Brain microvascular endothelial cell (primary cell): ENCODE results near the gene SNX6.

ENCODE experiments used
- DNase-seq: peaks from one replicate; pipeline ENCODE4 v3.0.0-alpha.2; 2020
- H3K27ac ChIP-seq: fragments of 250-450 bp; sonication (Bioruptor Pico); 2 replicates; pipeline ENCODE4 v1.5.1; 2020; ENCODE audit warnings: mild to moderate bottlenecking, moderate library complexity
- H3K27me3 ChIP-seq: fragments of 250-450 bp; sonication (Bioruptor Pico); replicated peaks from 2 replicates; pipeline ENCODE4 v1.5.1; 2020; ENCODE audit warnings: mild to moderate bottlenecking
- H3K36me3 ChIP-seq: fragments of 250-450 bp; sonication (Bioruptor Pico); replicated peaks from 2 replicates; pipeline ENCODE4 v1.5.1; 2020; ENCODE audit warnings: mild to moderate bottlenecking
- H3K4me3 ChIP-seq: 2 replicates; pipeline ENCODE4 v1.5.1; 2011; ENCODE audit warnings: low read depth, mild to moderate bottlenecking, control low read depth, low read length, moderate library complexity
- in situ Hi-C: cut with HindIII; loops from 2 replicates; pipeline ENCODE4 v1.10.0; 2017; ENCODE audit warnings: low sequenced_read_pairs, low pct_ligation_motif_present
- TF ChIP-seq, protein P1 (sequence below): IDR thresholded peaks from 2 replicates; pipeline ENCODE4 v1.5.1; 2011; ENCODE audit warnings: low read depth, mild to moderate bottlenecking, moderate library complexity, low read length, control low read depth, inconsistent platforms; ENCODE audit errors: missing control alignments

The SNX6 gene

DNA sequence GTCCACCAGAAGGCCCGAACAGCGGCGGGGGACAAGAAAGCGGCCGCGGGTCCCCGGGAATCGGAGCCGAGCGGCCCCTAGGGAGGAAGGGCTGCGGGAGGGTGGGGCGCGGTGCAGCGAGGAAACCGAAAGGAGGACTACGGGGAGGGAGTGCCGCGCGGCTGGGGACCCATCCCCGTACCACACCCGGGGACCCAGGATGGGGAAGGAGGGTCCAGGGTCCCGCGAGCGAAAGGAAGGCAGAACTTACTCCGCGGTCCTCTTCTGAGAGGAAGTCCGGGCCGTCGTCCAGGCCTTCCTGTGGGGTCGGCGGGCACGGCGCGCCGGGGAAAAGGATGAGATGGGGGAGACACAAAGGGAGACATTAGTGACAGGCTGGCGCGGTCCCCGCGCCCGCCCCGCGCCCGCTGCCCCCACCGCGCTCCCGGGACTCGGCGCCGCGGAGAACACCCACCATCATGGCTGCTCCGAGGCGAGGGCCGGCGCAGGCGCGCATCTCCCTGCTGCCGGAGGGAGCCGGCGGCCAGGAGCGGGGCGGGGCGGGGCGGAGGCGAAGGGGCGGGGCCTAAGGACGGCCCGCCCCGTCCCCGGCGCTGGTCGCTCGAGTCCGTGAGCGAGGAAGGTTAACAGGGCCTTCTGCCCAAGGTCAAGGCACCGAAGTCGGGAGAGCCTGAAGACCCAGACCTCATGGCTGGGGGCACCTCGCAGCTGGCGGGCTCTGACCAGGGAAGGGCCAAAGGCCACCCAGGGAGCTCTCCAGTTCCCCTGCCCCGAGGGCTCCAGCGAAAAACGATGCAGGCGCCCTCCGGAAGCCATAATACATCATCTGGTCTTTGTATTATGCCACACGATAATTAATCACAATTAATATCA is at the start of gene SNX6:
TSS of gene SNX6 (minus strand) at position 492 of the 873 bp plus-strand sequence. CDS start at position 460, 32 bp downstream.
- peak; percentile 34 for DNase-seq
- Histone ChIP-seq H3K36me3 (peaks cover 7% of the 10 kb centered on the region), H3K27ac (peak within 1 kb of the TSS; percentile 82), H3K4me3 (peak within 1 kb of the TSS; percentile 98), H3K27me3 (no peaks in the 10 kb centered on the region)
- TF ChIP-seq, protein P1, sequence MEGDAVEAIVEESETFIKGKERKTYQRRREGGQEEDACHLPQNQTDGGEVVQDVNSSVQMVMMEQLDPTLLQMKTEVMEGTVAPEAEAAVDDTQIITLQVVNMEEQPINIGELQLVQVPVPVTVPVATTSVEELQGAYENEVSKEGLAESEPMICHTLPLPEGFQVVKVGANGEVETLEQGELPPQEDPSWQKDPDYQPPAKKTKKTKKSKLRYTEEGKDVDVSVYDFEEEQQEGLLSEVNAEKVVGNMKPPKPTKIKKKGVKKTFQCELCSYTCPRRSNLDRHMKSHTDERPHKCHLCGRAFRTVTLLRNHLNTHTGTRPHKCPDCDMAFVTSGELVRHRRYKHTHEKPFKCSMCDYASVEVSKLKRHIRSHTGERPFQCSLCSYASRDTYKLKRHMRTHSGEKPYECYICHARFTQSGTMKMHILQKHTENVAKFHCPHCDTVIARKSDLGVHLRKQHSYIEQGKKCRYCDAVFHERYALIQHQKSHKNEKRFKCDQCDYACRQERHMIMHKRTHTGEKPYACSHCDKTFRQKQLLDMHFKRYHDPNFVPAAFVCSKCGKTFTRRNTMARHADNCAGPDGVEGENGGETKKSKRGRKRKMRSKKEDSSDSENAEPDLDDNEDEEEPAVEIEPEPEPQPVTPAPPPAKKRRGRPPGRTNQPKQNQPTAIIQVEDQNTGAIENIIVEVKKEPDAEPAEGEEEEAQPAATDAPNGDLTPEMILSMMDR: no peak
- in situ Hi-C loops: no loop called here

DNA sequence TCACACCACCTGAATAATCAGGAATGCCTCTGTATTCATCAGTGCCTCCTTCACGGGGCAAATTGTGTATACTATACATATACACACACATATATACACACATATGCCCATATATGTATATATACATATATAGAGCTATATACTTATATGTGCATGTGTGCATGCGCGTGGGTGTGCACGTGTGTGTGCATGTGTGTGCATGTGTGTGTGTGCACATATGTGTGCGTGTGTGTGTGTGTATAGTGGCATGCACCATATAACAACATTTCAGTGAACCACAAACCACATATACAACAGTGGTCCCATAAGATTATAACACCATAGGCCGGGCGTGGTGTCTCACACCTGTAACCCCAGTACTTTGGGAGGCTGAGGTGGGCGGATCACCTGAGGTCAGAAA is 48.8 kb upstream of the SNX6 start:
- Histone ChIP-seq H3K27ac (peak overlapping the region; percentile 78), H3K36me3 (no peaks in the 10 kb centered on the region), H3K4me3 (no peak overlapping the region), H3K27me3 (no peaks in the 10 kb centered on the region)
- TF ChIP-seq, protein P1: no peak
- in situ Hi-C loops: no loop called here
- no peak for DNase-seq

DNA sequence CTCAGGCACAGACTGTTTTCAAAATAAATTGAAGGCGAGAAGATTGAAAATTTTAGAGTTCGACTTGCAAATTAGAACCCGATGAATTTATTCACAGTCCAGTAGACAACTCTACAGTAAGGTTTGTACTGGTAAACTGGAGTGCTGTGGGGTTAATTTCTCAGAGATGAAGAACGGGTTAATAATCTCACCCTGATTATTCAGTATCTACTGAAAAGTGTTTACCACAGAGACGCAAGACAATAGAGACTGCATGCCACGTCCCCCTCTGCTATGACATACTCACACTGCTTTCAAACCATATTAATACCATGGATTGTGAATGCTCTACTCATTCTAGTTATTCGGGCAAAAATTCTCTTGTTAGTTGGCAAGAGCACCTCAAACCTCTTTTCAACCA is 48.4 kb upstream of the SNX6 start:
- Histone ChIP-seq H3K27me3 (no peaks in the 10 kb centered on the region), H3K36me3 (no peaks in the 10 kb centered on the region), H3K27ac (peak overlapping the region; percentile 78), H3K4me3 (no peak overlapping the region)
- peak; percentile 33 for DNase-seq
- TF ChIP-seq, protein P1: no peak
- in situ Hi-C loops: no loop called here

DNA sequence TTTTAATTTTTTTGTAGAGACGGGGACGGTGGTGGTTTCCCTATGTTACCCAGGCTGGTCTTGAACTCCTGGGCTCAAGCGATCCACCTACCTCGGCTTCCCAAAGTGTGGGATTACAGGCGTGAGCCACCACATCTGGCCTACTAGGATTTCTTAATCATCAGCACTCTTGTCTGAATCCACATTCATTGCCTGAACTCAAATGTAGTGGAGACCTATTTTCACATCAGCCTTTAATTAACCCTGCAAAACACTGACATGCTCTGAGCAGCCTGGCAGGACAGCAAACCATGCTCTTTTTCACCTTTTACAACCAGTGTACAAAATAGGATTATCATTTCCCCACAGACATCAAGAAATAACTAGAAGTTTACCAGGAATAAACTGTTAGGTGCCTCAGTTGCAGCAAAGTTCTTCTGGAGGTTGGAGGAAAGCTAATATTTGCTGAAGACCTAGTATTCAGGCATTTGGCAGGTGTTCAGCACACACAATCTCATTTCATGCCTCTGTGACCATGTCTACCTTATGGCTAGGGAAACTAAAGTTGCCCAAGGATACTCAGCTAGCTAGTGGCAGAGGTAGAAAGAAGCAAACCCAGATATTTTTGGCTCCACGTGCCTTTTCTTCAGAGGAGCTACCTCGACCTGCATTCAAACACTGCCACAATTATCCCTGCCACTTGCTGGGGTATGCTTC is 46.7 kb upstream of the SNX6 start:
- Histone ChIP-seq H3K36me3 (no peaks in the 10 kb centered on the region), H3K27me3 (no peaks in the 10 kb centered on the region), H3K4me3 (no peak overlapping the region), H3K27ac (no peak overlapping the region)
- TF ChIP-seq, protein P1: no peak
- in situ Hi-C loops: no loop called here
- DNase-seq: no peak

DNA sequence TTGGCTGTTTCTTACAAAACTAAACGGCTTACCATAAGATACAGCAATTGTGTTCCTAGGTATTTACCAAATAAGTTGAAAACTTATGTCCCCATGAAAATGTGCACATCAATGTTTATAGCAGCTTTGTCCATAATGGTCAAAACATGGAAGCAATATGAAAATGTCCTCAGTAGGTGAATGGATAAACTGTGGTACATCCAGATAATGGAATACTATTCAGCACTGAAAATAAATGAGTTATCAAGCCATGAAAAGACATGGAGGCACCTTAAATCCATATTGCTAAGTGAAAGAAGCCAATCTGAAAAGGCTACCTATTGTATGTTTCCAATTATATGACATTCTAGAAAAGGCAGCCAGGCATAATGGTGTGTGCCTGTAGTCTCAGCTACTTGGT is 43.8 kb upstream of the SNX6 start:
- DNase-seq: no peak
- H3K27ac ChIP-seq: no peak overlapping the region
- no peaks in the 10 kb centered on the region for H3K27me3 ChIP-seq
- no peaks in the 10 kb centered on the region for H3K36me3 ChIP-seq
- no peak overlapping the region for H3K4me3 ChIP-seq
- TF ChIP-seq, protein P1: no peak
- in situ Hi-C loops: no loop called here
